ENCODE measurements around the gene ADGRL1. TPM values are rescaled to one million over a fixed set of nuclear protein-coding genes. Genes with fewer than 3 reads are reported as not detected.
A peak's percentile ranks its signal among the peaks of the same experiment; 100 is the strongest.

Gene ADGRL1
- total and polyA plus RNA-seq, 2 donors (not counting 3 experiments of a cell fraction or from before 2014, with no cell fraction given): 7.3 to 8.3 TPM

- Histone ChIP-seq H2AFZ (ENCODE audit: low read depth, low read length) (no peak overlapping the region), H3K4me1 (ENCODE audit: control insufficient read depth, extremely low read depth, insufficient read depth, low read length) (peaks cover 21% of the 10 kb centered on the region), H3K9me3 (replicated peaks; ENCODE audit: control insufficient read depth, insufficient read depth, low read length) (no peaks in the 10 kb centered on the region), H3K27me3 (ENCODE audit: control insufficient read depth in 2 of 2, insufficient read depth in 2 of 2, low read length in 2 of 2) (no peaks in the 10 kb centered on the region), H3K27ac (ENCODE audit: insufficient read depth, low read depth, low read length) (no peak overlapping the region), H3K36me3 (ENCODE audit: control insufficient read depth in 2 of 2, extremely low read depth in 1 of 2, insufficient read depth in 2 of 2, low read length in 2 of 2) (no peaks in the 10 kb centered on the region), H4K20me1 (replicated peaks; ENCODE audit: control insufficient read depth, extremely low read depth, insufficient read depth, low read length) (no peaks in the 10 kb centered on the region), H3K4me3 (replicated peaks in 1 of 3; ENCODE audit: insufficient read depth in 1 of 3, low read depth in 1 of 3, low read length in 3 of 3) (no peak overlapping the region), H3K79me2 (ENCODE audit: control insufficient read depth, insufficient read depth, low read length) (peaks cover 30% of the 10 kb centered on the region), H3K4me2 (ENCODE audit: insufficient read depth, low read length) (no peak overlapping the region), H3K9ac (replicated peaks; ENCODE audit: extremely low read depth, insufficient read depth, low read length) (no peak overlapping the region), H3K9me1 (replicated peaks; ENCODE audit: control insufficient read depth, extremely low read depth, insufficient read depth, low read length) (no peaks in the 10 kb centered on the region)
- peak; percentile 19 to 21 for TF ChIP-seq CTCF (IDR thresholded peaks at IDR 0.05; ENCODE audit: extremely low read depth in 1 of 2, insufficient read depth in 1 of 2, low read depth in 1 of 2, low read length in 2 of 2)
- TF ChIP-seq FOS (IDR thresholded peaks at IDR 0.05; ENCODE audit: borderline replicate concordance, insufficient read depth, low read length): no peak
- TF ChIP-seq EZH2 (IDR thresholded peaks at IDR 0.05; ENCODE audit: borderline replicate concordance, low read depth, low read length, severe bottlenecking): no peak
- TF ChIP-seq MYC (IDR thresholded peaks at IDR 0.05; ENCODE audit: low read depth, low read length): no peak
- no peak for TF ChIP-seq POLR2A (IDR thresholded peaks at IDR 0.05; ENCODE audit: low read depth, low read length)
- dilution Hi-C loops (cut with MboI; ENCODE audit: extremely low pct_ligation_motif_present, low sequenced_read_pairs) (no loop called here), intact Hi-C loops (cut with micrococcal nuclease) (loop anchor here (1.0 kb wide), 1 partner anchor 42 kb away; the partner anchor contains the start of gene MISP3)
- POLR2A ChIA-PET: no interaction called here
- no TSS peak for BruUV-seq (replicated peaks)
- CTCF ChIA-PET: interaction anchor here (0.7 to 4.8 kb wide), 15 partner anchors 14 to 235 kb away, joined by 3 to 27 read pairs (median 4); partner anchors contain the start of genes ASF1B and IL27RA
- no peak for FAIRE-seq
- DNase-seq (ENCODE audit: low read depth, low spot score): no peak
Observed at GRCh38 chr19:14113762-14114414, 92.1 kb downstream of the ADGRL1 start.
